Body of pancreas (tissue), 4 donors: Measurements from ENCODE around the gene ADAMTS10. TPM values are rescaled to one million over a fixed set of nuclear protein-coding genes. Genes with fewer than 3 reads are reported as not detected.

Experiments used
- ATAC-seq: fragments of 150-250 bp; one replicate; pipeline ENCODE4 v1.9.1; 2016
- DNase-seq, 4 donors: peaks; one replicate each; pipeline ENCODE4 v3.0.0-alpha.2; 2019
- H3K27ac ChIP-seq, 4 donors: fragments of 200-600 bp; sonication (generic); 1 replicate in 3 of 4; 2 replicates in 1 of 4; pipeline versions ENCODE4 v1.5.1 to v1.6.1; 2016 to 2019; ENCODE audit warnings: mild to moderate bottlenecking in 1 of 4, mixed read lengths in 1 of 4, moderate library complexity in 1 of 4
- H3K27me3 ChIP-seq, 2 donors: fragments of 200-600 bp; sonication (generic); one replicate each; pipeline ENCODE4 v1.6.0; 2016; ENCODE audit warnings: mild to moderate bottlenecking in 1 of 2
- H3K36me3 ChIP-seq, 2 donors: fragments of 200-600 bp; sonication (generic); replicated peaks in 1 of 2; 2 replicates each; pipeline ENCODE4 v1.5.1; 2016; ENCODE audit warnings: low read depth in 2 of 2; ENCODE audit not compliant: insufficient read depth in 1 of 2
- H3K4me1 ChIP-seq: fragments of 200-600 bp; sonication (generic); one replicate; pipeline ENCODE4 v1.6.0; 2016
- H3K4me3 ChIP-seq, 2 donors: fragments of 200-600 bp; sonication (generic); 1 replicate in 1 of 2; 2 replicates in 1 of 2; pipeline ENCODE4 v1.5.1; 2016 to 2019
- H3K9me3 ChIP-seq, 3 donors: fragments of 200-600 bp; sonication (generic); 1 replicate in 2 of 3; 2 replicates in 1 of 3; pipeline ENCODE4 v1.5.1; 2016
- CTCF ChIP-seq, 7 experiments: fragments of 450-650 bp in 4 of 7; fragments of 200-600 bp in 3 of 7; sonication (generic) in 3 of 7; IDR thresholded peaks; one replicate each; pipeline ENCODE4 v1.5.1; 2016 to 2019; ENCODE audit warnings: antibody characterized with exemption in 7 of 7
- POLR2A ChIP-seq, 3 donors: fragments of 450-650 bp; IDR thresholded peaks; one replicate each; pipeline ENCODE4 v1.6.1; 2016; ENCODE audit warnings: antibody characterized with exemption in 3 of 3, mild to moderate bottlenecking in 2 of 3
- WGBS, 2 donors: methylation state at CpG; one replicate each; pipeline ENCODE4 v1.1.5; 2017; 5-methylcytosine and 5-hydroxymethylcytosine counted together
- intact Hi-C: fragments of 100-400 bp; cut with DNase I; formaldehyde crosslinking; loops from one replicate; pipeline ENCODE4 v1.15.1; 2023
- total RNA-seq, 2 donors: library from RNA; depleted of rRNA; stranded (reverse); fragments of >200 nt; gene quantifications; one replicate each; pipeline ENCODE4 v1.1.0, GENCODE V29; 2016

ADAMTS10 gene
- total RNA-seq, 2 donors from 2014 or later, result 19.1 to 36.6 TPM

- peak in 6 of 7 experiments; percentile 19 to 55 (median 49) for TF ChIP-seq CTCF (IDR thresholded peaks at IDR 0.05)
- no peak for TF ChIP-seq POLR2A (IDR thresholded peaks at IDR 0.05)
- ATAC-seq (no peak), DNase-seq (peak in 1 of 4 donors; percentile 45)
- intact Hi-C loops, result no loop called here
- Histone ChIP-seq H3K36me3 (no peaks in the 10 kb centered on the region), H3K4me3 (no peak overlapping the region), H3K27ac (no peak overlapping the region), H3K9me3 (peaks cover 0 to 10% (median 0%) of the 10 kb centered on the region in 3 donors), H3K4me1 (peaks cover 12% of the 10 kb centered on the region), H3K27me3 (no peaks in the 10 kb centered on the region)
- 5 to 49% methylated on average over 2 to 4 of the region's 4 CpGs for WGBS, 2 donors
These were observed 31.5 kb upstream of the ADAMTS10 start for GRCh38 chr19:8641908-8642547.

GRCh38 chr19:8641221-8641907 is 30.8 kb upstream of the ADAMTS10 start:
- DNase-seq (no peak), ATAC-seq (no peak)
- Histone ChIP-seq H3K36me3 (no peaks in the 10 kb centered on the region), H3K4me3 (no peak overlapping the region), H3K4me1 (peaks cover 12% of the 10 kb centered on the region), H3K9me3 (peaks cover 0 to 10% (median 0%) of the 10 kb centered on the region in 3 donors), H3K27me3 (no peaks in the 10 kb centered on the region), H3K27ac (no peak overlapping the region)
- TF ChIP-seq POLR2A (IDR thresholded peaks at IDR 0.05) (no peak), CTCF (IDR thresholded peaks at IDR 0.05) (no peak)
- intact Hi-C loops, result no loop called here
- 72 to 75% methylated on average over 2 of the region's 2 CpGs for WGBS, 2 donors

GRCh38 chr19:8640402-8641004 is 30.0 kb upstream of the ADAMTS10 start:
- WGBS, 2 donors, result 55 to 68% methylated on average over 12 of the region's 12 CpGs
- peak in 3 of 4 donors; percentile 15 to 76 (median 28) for DNase-seq

GRCh38 chr19:8639821-8640401 is 29.4 kb upstream of the ADAMTS10 start:
- Histone ChIP-seq H3K9me3 (peaks cover 0 to 10% (median 0%) of the 10 kb centered on the region in 3 donors), H3K27ac (peak overlapping the region in 1 of 4 donors; percentile 75), H3K36me3 (no peaks in the 10 kb centered on the region), H3K27me3 (no peaks in the 10 kb centered on the region), H3K4me3 (no peak overlapping the region), H3K4me1 (peaks cover 12% of the 10 kb centered on the region)
- 36 to 44% methylated on average over 8 of the region's 8 CpGs for WGBS, 2 donors
- TF ChIP-seq POLR2A (IDR thresholded peaks at IDR 0.05) (no peak), CTCF (IDR thresholded peaks at IDR 0.05) (no peak)
- intact Hi-C loops, result no loop called here
- ATAC-seq (no peak), DNase-seq (no peak)

More at GRCh38 chr19:8640402-8641004, 30.0 kb upstream of the ADAMTS10 start:
- Histone ChIP-seq H3K27me3 (no peaks in the 10 kb centered on the region), H3K4me1 (peaks cover 12% of the 10 kb centered on the region), H3K36me3 (no peaks in the 10 kb centered on the region), H3K9me3 (peaks cover 0 to 10% (median 0%) of the 10 kb centered on the region in 3 donors), H3K27ac (peak overlapping the region in 1 of 4 donors; percentile 32), H3K4me3 (no peak overlapping the region)
- TF ChIP-seq POLR2A (IDR thresholded peaks at IDR 0.05), result no peak
- no peak for TF ChIP-seq CTCF (IDR thresholded peaks at IDR 0.05)
- ATAC-seq, result no peak
- intact Hi-C loops, result no loop called here
